B cell (primary cell): ENCODE data around the gene CDH12.

Experiments
- CTCF ChIP-seq: fragments of 200-600 bp; IDR thresholded peaks from one replicate; pipeline ENCODE4 v1.8.0; 2022; ENCODE audit warnings: antibody characterized with exemption, mild to moderate bottlenecking
- EZH2 ChIP-seq: IDR thresholded peaks from 2 replicates; pipeline ENCODE4 v1.6.1; 2012; ENCODE audit warnings: borderline replicate concordance, low read depth, mild to moderate bottlenecking, moderate library complexity, low read length; ENCODE audit not compliant: insufficient read depth, poor library complexity, severe bottlenecking

- TF ChIP-seq CTCF (no peak), EZH2 (no peak)
These were observed 387.5 kb downstream of the CDH12 start for GRCh38 chr5:22465616-22466015.
